Spinal cord (tissue), 10 donors: ENCODE results near the gene OTUD6A. TPM values are rescaled to one million over a fixed set of nuclear protein-coding genes. Genes with fewer than 3 reads are reported as not detected.

ENCODE experiments used
- DNase-seq, 6 donors: peaks; one replicate each; pipeline versions ENCODE4 v3.0.0 to v3.0.0-alpha.2; 2013 to 2015; ENCODE audit warnings: low spot score in 6 of 6, low read depth in 4 of 6
- H3K27ac ChIP-seq: one replicate; pipeline ENCODE4 v1.5.1; 2013; ENCODE audit warnings: low read depth, low read length, control low read depth
- H3K27me3 ChIP-seq: one replicate; pipeline ENCODE4 v1.6.1; 2013; ENCODE audit warnings: low read length; ENCODE audit not compliant: control insufficient read depth, insufficient read depth
- H3K36me3 ChIP-seq: one replicate; pipeline ENCODE4 v1.6.1; 2013; ENCODE audit warnings: low read length; ENCODE audit not compliant: control insufficient read depth, insufficient read depth
- H3K4me1 ChIP-seq: one replicate; pipeline ENCODE4 v1.6.1; 2013; ENCODE audit warnings: low read length; ENCODE audit not compliant: control insufficient read depth, insufficient read depth
- H3K4me3 ChIP-seq: one replicate; pipeline ENCODE4 v1.5.1; 2013; ENCODE audit warnings: low read depth, low read length, control low read depth
- H3K9me3 ChIP-seq: one replicate; pipeline ENCODE4 v1.6.1; 2013; ENCODE audit warnings: low read length; ENCODE audit not compliant: control insufficient read depth, insufficient read depth
- WGBS: methylation state at CpG from one replicate; pipeline ENCODE4 v1.1.5; 2013; ENCODE audit warnings: missing lambda C conversion rate; ENCODE audit not compliant: insufficient coverage; 5-methylcytosine and 5-hydroxymethylcytosine counted together
- long read RNA-seq, 4 donors: transcript quantifications; one replicate each; lab custom pipeline, GENCODE V29; 2026
- polyA plus RNA-seq, 2 donors: library from polyadenylated mRNA; unstranded; fragments of 120-200 nt; gene quantifications; one replicate each; pipeline ENCODE4 v1.2.1, GENCODE V29; 2013; ENCODE audit not compliant: insufficient read length in 2 of 2
- total RNA-seq, 2 donors: library from RNA; depleted of rRNA in 1 of 2; stranded (reverse); fragments of 120-200 nt in 1 of 2; fragments of >200 nt in 1 of 2; gene quantifications; one replicate each; pipeline versions ENCODE4 v1.2.3 to v1.2.4, GENCODE V29; 2013 to 2014
- donor health status: healthy.

The OTUD6A gene, protein sequence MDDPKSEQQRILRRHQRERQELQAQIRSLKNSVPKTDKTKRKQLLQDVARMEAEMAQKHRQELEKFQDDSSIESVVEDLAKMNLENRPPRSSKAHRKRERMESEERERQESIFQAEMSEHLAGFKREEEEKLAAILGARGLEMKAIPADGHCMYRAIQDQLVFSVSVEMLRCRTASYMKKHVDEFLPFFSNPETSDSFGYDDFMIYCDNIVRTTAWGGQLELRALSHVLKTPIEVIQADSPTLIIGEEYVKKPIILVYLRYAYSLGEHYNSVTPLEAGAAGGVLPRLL
- total RNA-seq = not detected
- polyA plus RNA-seq = not detected
- long read RNA-seq, donor 1 = 0 reads
- long read RNA-seq, donor 2 = 0 reads
- long read RNA-seq, donor 3 = 0 reads
- long read RNA-seq, donor 4 = 0 reads

DNA sequence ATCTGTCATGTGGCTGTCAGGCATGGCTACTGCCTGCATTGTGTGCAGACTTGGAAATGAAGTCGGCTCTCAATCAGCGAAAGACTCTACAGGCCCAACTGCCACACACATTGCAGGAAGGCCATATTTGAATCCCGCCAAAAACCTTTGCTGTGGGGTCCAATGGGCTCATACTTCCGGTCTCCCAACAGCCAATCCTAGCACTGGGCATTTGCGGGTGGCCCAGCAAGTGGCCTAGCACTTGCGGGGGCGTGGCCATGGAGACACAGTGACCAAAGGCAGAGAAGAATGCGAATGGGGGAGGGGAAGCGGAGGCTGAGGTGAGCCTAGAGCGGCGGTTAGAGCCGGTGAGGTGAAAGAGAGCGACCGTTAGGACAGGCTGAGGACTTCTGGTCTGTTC is at the start of gene OTUD6A:
Gene OTUD6A (plus strand): TSS at position 382 of the 400 bp plus-strand sequence. CDS start 68 bp downstream, outside the sequence.
- DNase-seq = no peak
- Histone ChIP-seq H3K4me3 (no peak within 1 kb of the TSS), H3K27me3 (no peaks in the 10 kb centered on the region), H3K27ac (no peak within 1 kb of the TSS), H3K4me1 (no peaks in the 10 kb centered on the region), H3K36me3 (no peaks in the 10 kb centered on the region), H3K9me3 (no peaks in the 10 kb centered on the region)
- WGBS = 90% methylated on average over 12 of the region's 14 CpGs

DNA sequence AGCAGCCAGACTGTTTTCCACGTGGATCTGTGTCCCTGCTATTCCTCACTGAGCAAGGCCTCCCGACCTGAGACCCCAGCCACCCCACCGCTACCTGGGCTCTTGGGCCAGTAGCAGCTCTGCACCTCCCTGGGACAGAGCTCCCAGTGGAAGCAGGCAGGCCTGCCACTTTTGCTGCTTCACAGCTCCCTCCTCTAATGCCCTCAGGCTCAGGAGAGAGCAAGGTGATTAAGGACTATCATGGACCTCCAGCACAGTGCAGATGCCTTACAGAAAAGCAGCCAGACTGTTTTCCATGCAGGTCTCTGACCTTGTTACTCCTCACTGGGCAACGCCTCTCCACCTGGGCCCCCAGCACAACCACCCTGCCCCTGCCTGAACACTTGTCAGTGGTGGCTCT is 49.5 kb upstream of the OTUD6A start:
- Histone ChIP-seq H3K27ac (no peak overlapping the region), H3K9me3 (no peaks in the 10 kb centered on the region), H3K27me3 (no peaks in the 10 kb centered on the region), H3K4me1 (peaks cover 16% of the 10 kb centered on the region), H3K36me3 (no peaks in the 10 kb centered on the region), H3K4me3 (no peak overlapping the region)
- WGBS = 60% methylated on average over 4 of the region's 4 CpGs
- DNase-seq = no peak

DNA sequence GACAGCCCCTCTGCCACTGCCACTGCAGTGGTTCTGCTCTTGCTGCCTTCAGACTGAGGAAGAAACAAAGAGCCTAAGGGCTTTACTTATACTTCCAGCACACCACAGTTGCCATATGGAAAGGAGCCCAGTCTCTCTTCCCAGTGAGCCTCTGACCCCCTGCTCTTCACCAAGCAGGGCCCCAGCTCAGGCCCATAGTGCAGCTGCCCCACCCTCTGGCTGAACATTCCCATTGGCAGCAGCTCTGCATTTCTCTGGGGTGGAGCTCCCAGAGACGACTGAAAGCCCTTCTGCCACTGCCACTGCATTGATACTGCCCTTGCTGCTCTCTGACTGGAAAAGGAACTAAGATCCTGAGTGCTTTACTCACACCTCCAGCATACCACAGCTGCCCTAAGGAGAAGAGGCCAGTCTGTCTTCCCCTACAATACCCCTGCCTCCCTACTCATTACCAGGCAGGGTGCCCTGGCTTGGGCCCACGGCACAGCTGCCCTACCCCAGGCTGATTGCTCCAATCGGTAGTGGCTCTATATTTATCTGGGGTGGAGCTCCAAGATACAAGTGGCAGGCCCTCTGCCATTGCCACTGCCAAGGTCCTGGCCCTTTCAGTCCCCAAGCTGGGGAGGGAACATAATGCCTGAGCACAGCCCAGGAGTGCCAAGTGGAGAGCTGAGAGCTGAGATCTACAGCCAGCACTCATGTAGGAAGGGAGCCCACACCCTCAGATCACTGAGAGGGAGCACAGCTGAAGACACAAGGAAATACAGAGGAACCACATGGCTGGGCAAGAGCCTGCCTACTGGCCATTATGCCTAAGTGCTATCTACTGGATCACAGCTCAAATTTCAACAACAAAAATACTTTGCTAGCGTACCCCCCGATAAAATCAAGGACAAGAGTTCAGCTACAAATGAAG is 48.5 kb upstream of the OTUD6A start:
- DNase-seq = peak in 2 of 6 donors; percentile 12 to 67
- H3K27me3 ChIP-seq = no peaks in the 10 kb centered on the region
- H3K4me1 ChIP-seq = peaks cover 16% of the 10 kb centered on the region
- WGBS = 56% methylated on average over 5 of the region's 5 CpGs
- H3K27ac ChIP-seq = peak overlapping the region; percentile 7
- no peaks in the 10 kb centered on the region for H3K9me3 ChIP-seq
- no peaks in the 10 kb centered on the region for H3K36me3 ChIP-seq
- H3K4me3 ChIP-seq = no peak overlapping the region

DNA sequence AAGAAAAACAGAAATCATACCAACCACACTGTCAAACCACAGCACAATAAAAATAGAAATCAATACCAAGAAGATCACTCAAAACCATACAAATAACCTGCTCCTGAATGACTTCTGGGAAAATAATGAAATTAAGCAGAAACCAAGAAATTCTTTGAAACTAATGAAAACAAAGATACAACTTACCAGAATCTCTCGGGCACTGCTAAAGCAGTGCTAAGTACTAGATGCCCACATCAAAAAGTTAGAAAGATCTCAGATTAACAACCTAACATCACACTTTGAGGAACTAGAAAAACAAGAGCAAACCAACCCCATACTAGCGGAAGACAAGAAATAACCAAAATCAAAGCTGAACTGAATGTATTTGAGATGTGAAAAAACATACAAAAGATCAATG is 45.7 kb upstream of the OTUD6A start:
- no peak overlapping the region for H3K4me3 ChIP-seq
- H3K4me1 ChIP-seq = peaks cover 16% of the 10 kb centered on the region
- H3K9me3 ChIP-seq = no peaks in the 10 kb centered on the region
- H3K27me3 ChIP-seq = no peaks in the 10 kb centered on the region
- no peaks in the 10 kb centered on the region for H3K36me3 ChIP-seq
- WGBS = 60% methylated on average over 1 of the region's 2 CpGs
- H3K27ac ChIP-seq = no peak overlapping the region
- DNase-seq = no peak

DNA sequence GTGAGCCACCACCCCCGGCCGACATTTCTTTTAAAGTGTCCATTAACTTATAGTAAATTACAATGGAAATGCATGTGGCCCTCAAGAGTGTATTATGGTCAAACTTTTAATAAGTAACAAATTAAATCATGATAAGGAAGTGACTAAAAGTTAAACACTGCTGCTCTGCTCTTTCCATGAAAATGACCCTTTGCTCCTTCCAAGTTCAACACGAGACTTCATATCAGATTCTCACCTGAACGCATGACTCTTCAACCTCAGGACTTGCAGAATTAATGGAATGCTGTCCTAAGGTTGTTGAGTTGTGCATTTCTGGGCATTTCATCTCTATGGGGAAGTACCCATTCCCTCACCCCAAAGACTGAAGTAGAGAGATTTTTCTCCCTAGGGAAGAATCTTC is 39.6 kb upstream of the OTUD6A start:
- DNase-seq = no peak
- Histone ChIP-seq H3K27me3 (peaks cover 4% of the 10 kb centered on the region), H3K4me3 (no peak overlapping the region), H3K4me1 (no peaks in the 10 kb centered on the region), H3K27ac (no peak overlapping the region), H3K9me3 (no peaks in the 10 kb centered on the region), H3K36me3 (no peaks in the 10 kb centered on the region)
- WGBS = no CpG with 5 or more reads among the region's 4 CpGs

DNA sequence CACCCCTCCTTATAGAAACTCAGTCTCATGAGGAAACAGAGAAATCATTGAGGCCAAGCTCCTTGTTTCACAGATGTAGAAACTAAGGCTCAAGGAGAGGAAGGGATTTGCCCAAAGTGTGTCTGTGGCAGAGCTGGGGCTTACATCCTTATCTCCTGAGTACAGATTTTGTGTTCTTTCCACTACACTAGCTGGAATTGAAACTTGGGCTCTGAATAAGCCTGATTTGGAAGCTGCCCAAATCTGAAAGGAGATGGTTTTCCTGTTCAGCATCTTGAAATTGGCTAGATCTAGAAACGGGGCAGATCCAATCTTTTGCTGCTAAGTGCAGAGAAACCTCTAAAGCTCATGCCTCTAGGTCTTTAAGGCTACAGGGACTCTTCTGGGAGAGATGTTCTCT is 36.8 kb upstream of the OTUD6A start:
- H3K36me3 ChIP-seq = no peaks in the 10 kb centered on the region
- WGBS = 25% methylated on average over 1 of the region's 1 CpG
- H3K4me1 ChIP-seq = no peaks in the 10 kb centered on the region
- H3K9me3 ChIP-seq = no peaks in the 10 kb centered on the region
- no peak overlapping the region for H3K4me3 ChIP-seq
- peaks cover 4% of the 10 kb centered on the region for H3K27me3 ChIP-seq
- DNase-seq = peak in 1 of 6 donors; percentile 45
- H3K27ac ChIP-seq = no peak overlapping the region

DNA sequence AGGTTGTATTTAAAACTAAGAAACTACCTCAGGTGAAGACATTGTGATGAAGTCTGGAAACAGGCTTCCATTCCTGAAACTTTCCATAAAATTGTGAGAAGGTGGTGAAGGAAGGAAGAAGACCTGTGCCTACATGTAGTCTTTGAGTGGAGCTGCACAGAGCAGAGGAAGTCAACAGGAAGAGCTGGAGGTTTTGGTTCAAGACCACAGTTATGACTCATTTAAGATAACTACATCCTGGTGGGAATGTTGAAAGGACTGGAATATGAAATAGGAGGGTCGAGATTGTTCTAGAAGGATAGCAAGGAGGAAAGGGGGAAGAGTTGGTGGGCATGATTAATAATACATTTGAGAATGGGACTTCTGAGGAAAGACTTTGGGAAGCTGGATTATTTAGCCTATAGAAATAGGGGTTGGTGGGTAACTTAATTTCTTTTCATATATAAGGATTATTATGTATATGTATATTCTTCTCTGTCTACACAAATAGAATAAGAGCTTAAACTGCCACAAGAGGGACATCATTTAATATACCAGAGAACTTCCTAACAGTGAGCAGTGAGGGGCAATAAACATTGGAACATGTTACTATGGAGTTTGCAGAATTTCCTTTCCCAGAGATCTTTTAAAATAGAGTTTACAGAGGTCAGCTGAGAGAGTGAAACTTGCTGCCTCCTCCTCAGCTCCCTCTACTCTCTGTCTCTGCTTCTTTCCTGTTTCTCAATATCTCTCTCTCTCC is 36.0 kb upstream of the OTUD6A start:
- Histone ChIP-seq H3K9me3 (no peaks in the 10 kb centered on the region), H3K4me3 (no peak overlapping the region), H3K4me1 (no peaks in the 10 kb centered on the region), H3K36me3 (no peaks in the 10 kb centered on the region), H3K27ac (no peak overlapping the region), H3K27me3 (peaks cover 4% of the 10 kb centered on the region)
- DNase-seq = no peak
- WGBS = 60% methylated on average over 1 of the region's 1 CpG

DNA sequence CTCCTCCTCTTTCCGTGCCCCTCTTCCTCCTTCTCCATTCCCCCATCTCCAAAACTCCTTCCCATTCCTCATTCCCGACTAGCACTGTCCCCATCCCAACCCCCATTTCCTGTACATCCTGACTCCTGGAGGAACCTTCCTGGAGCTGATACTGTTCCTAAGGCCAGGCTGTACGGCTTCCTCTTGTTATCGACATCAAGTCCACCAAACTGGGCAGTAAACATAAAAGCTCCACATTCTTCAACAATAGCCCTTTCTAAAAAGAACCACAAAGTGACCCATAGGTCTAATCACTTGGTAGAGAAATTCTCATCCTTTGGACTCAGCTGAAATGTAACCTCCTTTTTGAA is 35.4 kb upstream of the OTUD6A start:
- Histone ChIP-seq H3K9me3 (no peaks in the 10 kb centered on the region), H3K4me3 (no peak overlapping the region), H3K36me3 (no peaks in the 10 kb centered on the region), H3K4me1 (no peaks in the 10 kb centered on the region), H3K27me3 (peaks cover 4% of the 10 kb centered on the region), H3K27ac (no peak overlapping the region)
- 76% methylated on average over 4 of the region's 4 CpGs for WGBS
- DNase-seq = no peak

DNA sequence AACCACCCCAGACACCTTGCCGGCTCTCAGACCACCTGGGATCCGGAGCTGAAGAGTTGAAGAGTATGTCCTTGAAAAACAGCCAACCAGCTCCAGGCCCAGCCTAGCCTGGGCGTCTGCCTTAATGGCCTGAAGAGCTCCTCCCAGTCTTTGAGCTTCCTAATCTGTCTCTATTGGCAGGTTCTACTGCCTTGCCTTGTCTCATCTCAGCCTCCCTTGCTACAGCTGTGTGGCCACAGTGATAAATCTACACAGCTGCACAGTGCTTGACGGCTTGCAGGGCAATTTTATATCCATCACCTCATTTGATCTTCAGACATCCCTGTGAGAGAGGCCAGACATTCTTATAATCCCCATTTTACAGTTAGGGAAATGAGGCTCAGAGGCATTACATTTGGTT is 32.4 kb upstream of the OTUD6A start:
- Histone ChIP-seq H3K9me3 (no peaks in the 10 kb centered on the region), H3K27me3 (no peaks in the 10 kb centered on the region), H3K27ac (no peak overlapping the region), H3K36me3 (no peaks in the 10 kb centered on the region), H3K4me3 (no peak overlapping the region), H3K4me1 (no peaks in the 10 kb centered on the region)
- no peak for DNase-seq
- WGBS = 60% methylated on average over 3 of the region's 4 CpGs
